ENCODE data around the gene IL34. TPM values are rescaled to one million over a fixed set of nuclear protein-coding genes. Genes with fewer than 3 reads are reported as not detected.
A peak's percentile ranks its signal among the peaks of the same experiment; 100 is the strongest.

Gene IL34
- total and polyA plus RNA-seq, 2 of the 13 experiments (the other 11 are each of a cell fraction or from before 2014, with no cell fraction given): 1.2 to 1.3 TPM

DNA sequence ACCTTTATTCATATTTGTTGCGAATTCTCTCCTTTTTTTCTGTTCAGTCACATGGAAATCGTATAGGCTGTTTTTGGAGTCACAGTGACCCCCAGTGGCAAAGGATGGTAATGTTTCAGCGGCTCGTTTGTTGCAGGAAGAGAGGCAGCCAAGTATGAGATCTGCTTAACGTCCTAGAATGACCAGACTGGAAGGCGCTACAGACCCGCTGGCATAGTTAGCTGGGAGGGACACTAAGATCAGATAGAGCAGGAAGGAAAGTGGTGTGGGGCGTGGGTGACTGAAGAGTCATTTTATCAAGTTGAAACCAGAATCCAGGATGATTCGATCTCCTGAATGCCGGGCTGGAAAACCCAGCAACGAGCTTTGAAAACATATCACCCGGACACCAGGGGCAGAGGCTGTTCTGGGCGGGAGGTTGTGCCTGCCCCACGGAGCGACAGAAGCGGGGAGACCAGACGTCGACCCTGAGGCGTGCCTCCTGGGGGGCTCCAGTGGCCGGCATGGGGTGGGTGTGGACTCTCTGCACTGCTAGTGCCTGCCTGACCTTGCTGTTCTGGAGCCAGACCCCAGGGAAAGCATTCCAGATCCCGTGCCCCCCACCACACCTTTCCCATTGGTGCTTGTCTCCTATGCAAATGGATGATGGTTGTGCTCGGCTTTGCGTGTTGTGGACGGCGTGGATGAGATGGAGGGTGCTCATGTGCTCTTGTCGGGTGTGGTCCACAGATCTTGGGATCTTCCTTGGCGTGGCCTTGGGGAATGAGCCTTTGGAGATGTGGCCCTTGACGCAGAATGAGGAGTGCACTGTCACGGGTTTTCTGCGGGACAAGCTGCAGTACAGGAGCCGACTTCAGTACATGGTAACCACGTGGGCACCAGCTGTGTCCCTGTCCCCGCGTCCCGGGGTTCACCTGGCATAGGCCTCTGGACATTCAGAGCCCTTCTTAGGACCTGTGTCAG, 7.7 kb downstream of the IL34 start (continued):
- TF ChIP-seq, protein P1, sequence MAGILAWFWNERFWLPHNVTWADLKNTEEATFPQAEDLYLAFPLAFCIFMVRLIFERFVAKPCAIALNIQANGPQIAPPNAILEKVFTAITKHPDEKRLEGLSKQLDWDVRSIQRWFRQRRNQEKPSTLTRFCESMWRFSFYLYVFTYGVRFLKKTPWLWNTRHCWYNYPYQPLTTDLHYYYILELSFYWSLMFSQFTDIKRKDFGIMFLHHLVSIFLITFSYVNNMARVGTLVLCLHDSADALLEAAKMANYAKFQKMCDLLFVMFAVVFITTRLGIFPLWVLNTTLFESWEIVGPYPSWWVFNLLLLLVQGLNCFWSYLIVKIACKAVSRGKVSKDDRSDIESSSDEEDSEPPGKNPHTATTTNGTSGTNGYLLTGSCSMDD (CRISPR knock-in tag; IDR thresholded peaks at IDR 0.05): no peak
- TF ChIP-seq HOXA9 (CRISPR knock-in tag; IDR thresholded peaks at IDR 0.05; ENCODE audit: borderline replicate concordance): no peak
- TF ChIP-seq, protein P2, sequence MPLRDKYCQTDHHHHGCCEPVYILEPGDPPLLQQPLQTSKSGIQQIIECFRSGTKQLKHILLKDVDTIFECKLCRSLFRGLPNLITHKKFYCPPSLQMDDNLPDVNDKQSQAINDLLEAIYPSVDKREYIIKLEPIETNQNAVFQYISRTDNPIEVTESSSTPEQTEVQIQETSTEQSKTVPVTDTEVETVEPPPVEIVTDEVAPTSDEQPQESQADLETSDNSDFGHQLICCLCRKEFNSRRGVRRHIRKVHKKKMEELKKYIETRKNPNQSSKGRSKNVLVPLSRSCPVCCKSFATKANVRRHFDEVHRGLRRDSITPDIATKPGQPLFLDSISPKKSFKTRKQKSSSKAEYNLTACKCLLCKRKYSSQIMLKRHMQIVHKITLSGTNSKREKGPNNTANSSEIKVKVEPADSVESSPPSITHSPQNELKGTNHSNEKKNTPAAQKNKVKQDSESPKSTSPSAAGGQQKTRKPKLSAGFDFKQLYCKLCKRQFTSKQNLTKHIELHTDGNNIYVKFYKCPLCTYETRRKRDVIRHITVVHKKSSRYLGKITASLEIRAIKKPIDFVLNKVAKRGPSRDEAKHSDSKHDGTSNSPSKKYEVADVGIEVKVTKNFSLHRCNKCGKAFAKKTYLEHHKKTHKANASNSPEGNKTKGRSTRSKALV (CRISPR knock-in tag; IDR thresholded peaks at IDR 0.05): 0 out of 2 replicates have a peak, but pooled peaks have one; percentile 61
- TF ChIP-seq MAFG (CRISPR knock-in tag; IDR thresholded peaks at IDR 0.05): no peak
- no peak for TF ChIP-seq ZNF737 (CRISPR knock-in tag; IDR thresholded peaks at IDR 0.05; ENCODE audit: borderline replicate concordance)
- TF ChIP-seq ZC3H13 (CRISPR knock-in tag; IDR thresholded peaks at IDR 0.05): 0 out of 2 replicates have a peak, but pooled peaks have one; percentile 27
- TF ChIP-seq TBX2 (CRISPR knock-in tag; IDR thresholded peaks at IDR 0.05; ENCODE audit: borderline replicate concordance): peak; percentile 54
- TF ChIP-seq ZNF331 (CRISPR knock-in tag; IDR thresholded peaks at IDR 0.05): peak; percentile 30; the same call in 1 of the 2 replicates
- TF ChIP-seq RELA (CRISPR knock-in tag; IDR thresholded peaks at IDR 0.05): no peak
- peak; percentile 67; the same call in 1 of the 2 replicates for TF ChIP-seq SP140L (CRISPR knock-in tag; IDR thresholded peaks at IDR 0.05; ENCODE audit: borderline replicate concordance)
- TF ChIP-seq, protein P3, sequence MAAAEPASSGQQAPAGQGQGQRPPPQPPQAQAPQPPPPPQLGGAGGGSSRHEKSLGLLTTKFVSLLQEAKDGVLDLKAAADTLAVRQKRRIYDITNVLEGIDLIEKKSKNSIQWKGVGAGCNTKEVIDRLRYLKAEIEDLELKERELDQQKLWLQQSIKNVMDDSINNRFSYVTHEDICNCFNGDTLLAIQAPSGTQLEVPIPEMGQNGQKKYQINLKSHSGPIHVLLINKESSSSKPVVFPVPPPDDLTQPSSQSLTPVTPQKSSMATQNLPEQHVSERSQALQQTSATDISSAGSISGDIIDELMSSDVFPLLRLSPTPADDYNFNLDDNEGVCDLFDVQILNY (CRISPR knock-in tag; conservative IDR thresholded peaks at IDR 0.05): no peak
- no peak for TF ChIP-seq AHR (CRISPR knock-in tag; IDR thresholded peaks at IDR 0.05)
- TF ChIP-seq SPEN (CRISPR knock-in tag; IDR thresholded peaks at IDR 0.05; ENCODE audit: low read depth): peak; percentile 27; the same call in 1 of the 2 replicates
- 0 out of 2 replicates have a peak, but pooled peaks have one; percentile 47 for TF ChIP-seq IRF2 (CRISPR knock-in tag; IDR thresholded peaks at IDR 0.05)
- peak; percentile 19; the same call in 1 of the 2 replicates for TF ChIP-seq GABPB1 (CRISPR knock-in tag; IDR thresholded peaks at IDR 0.05)
- no peak for TF ChIP-seq ARHGAP35 (CRISPR knock-in tag; IDR thresholded peaks at IDR 0.05; ENCODE audit: borderline replicate concordance)
- TF ChIP-seq MXI1 (IDR thresholded peaks at IDR 0.05; ENCODE audit: borderline replicate concordance, low read depth, low read length): peak; percentile 38; the same call in 1 of the 3 replicates
- no peak for TF ChIP-seq NFYC (CRISPR knock-in tag; IDR thresholded peaks at IDR 0.05)
- TF ChIP-seq ESRRA (CRISPR knock-in tag; IDR thresholded peaks at IDR 0.05; ENCODE audit: low read depth): peak; percentile 39; the same call in 1 of the 2 replicates
- TF ChIP-seq, protein P4, sequence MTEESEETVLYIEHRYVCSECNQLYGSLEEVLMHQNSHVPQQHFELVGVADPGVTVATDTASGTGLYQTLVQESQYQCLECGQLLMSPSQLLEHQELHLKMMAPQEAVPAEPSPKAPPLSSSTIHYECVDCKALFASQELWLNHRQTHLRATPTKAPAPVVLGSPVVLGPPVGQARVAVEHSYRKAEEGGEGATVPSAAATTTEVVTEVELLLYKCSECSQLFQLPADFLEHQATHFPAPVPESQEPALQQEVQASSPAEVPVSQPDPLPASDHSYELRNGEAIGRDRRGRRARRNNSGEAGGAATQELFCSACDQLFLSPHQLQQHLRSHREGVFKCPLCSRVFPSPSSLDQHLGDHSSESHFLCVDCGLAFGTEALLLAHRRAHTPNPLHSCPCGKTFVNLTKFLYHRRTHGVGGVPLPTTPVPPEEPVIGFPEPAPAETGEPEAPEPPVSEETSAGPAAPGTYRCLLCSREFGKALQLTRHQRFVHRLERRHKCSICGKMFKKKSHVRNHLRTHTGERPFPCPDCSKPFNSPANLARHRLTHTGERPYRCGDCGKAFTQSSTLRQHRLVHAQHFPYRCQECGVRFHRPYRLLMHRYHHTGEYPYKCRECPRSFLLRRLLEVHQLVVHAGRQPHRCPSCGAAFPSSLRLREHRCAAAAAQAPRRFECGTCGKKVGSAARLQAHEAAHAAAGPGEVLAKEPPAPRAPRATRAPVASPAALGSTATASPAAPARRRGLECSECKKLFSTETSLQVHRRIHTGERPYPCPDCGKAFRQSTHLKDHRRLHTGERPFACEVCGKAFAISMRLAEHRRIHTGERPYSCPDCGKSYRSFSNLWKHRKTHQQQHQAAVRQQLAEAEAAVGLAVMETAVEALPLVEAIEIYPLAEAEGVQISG (CRISPR knock-in tag; IDR thresholded peaks at IDR 0.05): 0 out of 2 replicates have a peak, but pooled peaks have one; percentile 15
- no peak for TF ChIP-seq ZNF354B (CRISPR knock-in tag; IDR thresholded peaks at IDR 0.05)
- TF ChIP-seq ZSCAN12 (CRISPR knock-in tag; IDR thresholded peaks at IDR 0.05): 0 out of 2 replicates have a peak, but pooled peaks have one; percentile 38
